Natural killer cell treated with Interleukin-12 subunit alpha and Interleukin-12 subunit beta and Interleukin-15 and Interleukin-18, amount 100 ng/mL, for 72 hours (primary cell): ENCODE data around the gene ALPG. TPM values are rescaled to one million over a fixed set of nuclear protein-coding genes. Genes with fewer than 3 reads are reported as not detected.

Experiments
- total RNA-seq, 2 donors: library from RNA; stranded (reverse); gene quantifications; one replicate each; pipeline ENCODE4 v1.2.3, GENCODE V29; 2022

Gene ALPG
- total RNA-seq, 2 donors from 2014 or later = not detected

Other genes with a start within 250 kb of the ALPG start
- not detected for gene ALPP, start 28.1 kb upstream of the ALPG start, total RNA-seq
- not detected for gene ALPI, start 49.3 kb downstream of the ALPG start, total RNA-seq
- gene ECEL1, start 81.0 kb downstream of the ALPG start, total RNA-seq = not detected
- gene PRSS56, start 113.5 kb downstream of the ALPG start, total RNA-seq = not detected
- gene CHRND, start 119.3 kb downstream of the ALPG start, total RNA-seq = not detected
- gene CHRNG, start 132.8 kb downstream of the ALPG start, total RNA-seq = not detected
- gene TIGD1, start 143.7 kb downstream of the ALPG start, total RNA-seq = 1 to 10 TPM; 3.2 to 9.4 TPM
- gene EIF4E2, start 143.8 kb downstream of the ALPG start, total RNA-seq = 10 to 100 TPM; 65.6 to 79.2 TPM
- gene EFHD1, start 226.8 kb downstream of the ALPG start, total RNA-seq = under 1 TPM in 1 of 2 donors, not detected in 1; 0.24 TPM